Measurements from ENCODE around the gene RNF187.

RNF187 gene

GRCh38 chr1:228474507-228474906 is 12.7 kb upstream of the RNF187 start:
- no peak for TF ChIP-seq CTCF (conservative IDR thresholded peaks at IDR 0.05; ENCODE audit: low read depth, low read length)
- DNase-seq (ENCODE audit: low read depth) = no peak
- no peak overlapping the region for H3K4me3 ChIP-seq (ENCODE audit: low read length)

GRCh38 chr1:228475812-228476211 is 11.4 kb upstream of the RNF187 start:
- no peak for TF ChIP-seq CTCF (conservative IDR thresholded peaks at IDR 0.05; ENCODE audit: low read depth, low read length)
- H3K4me3 ChIP-seq (ENCODE audit: low read length) = no peak overlapping the region
- no peak for DNase-seq (ENCODE audit: low read depth)

- no peak for TF ChIP-seq CTCF (conservative IDR thresholded peaks at IDR 0.05; ENCODE audit: low read depth, low read length)
- H3K4me3 ChIP-seq (ENCODE audit: low read length) = no peak overlapping the region
- DNase-seq (ENCODE audit: low read depth) = no peak
These were observed 9.9 kb upstream of the RNF187 start for GRCh38 chr1:228477263-228477662.

- DNase-seq (ENCODE audit: low read depth) = no peak
- H3K4me3 ChIP-seq (ENCODE audit: low read length) = no peak overlapping the region
- no peak for TF ChIP-seq CTCF (conservative IDR thresholded peaks at IDR 0.05; ENCODE audit: low read depth, low read length)
These were observed 8.9 kb upstream of the RNF187 start for GRCh38 chr1:228478326-228478725.

GRCh38 chr1:228478912-228479711 is 8.1 kb upstream of the RNF187 start:
- TF ChIP-seq CTCF (conservative IDR thresholded peaks at IDR 0.05; ENCODE audit: low read depth, low read length) = no peak
- no peak for DNase-seq (ENCODE audit: low read depth)
- no peak overlapping the region for H3K4me3 ChIP-seq (ENCODE audit: low read length)

- TF ChIP-seq CTCF (conservative IDR thresholded peaks at IDR 0.05; ENCODE audit: low read depth, low read length) = no peak
- no peak for DNase-seq (ENCODE audit: low read depth)
- H3K4me3 ChIP-seq (ENCODE audit: low read length) = no peak overlapping the region
These were observed 3.4 kb upstream of the RNF187 start for GRCh38 chr1:228483789-228484188.
